B cell (primary cell): ENCODE measurements around the gene PDPR. TPM values are rescaled to one million over a fixed set of nuclear protein-coding genes. Genes with fewer than 3 reads are reported as not detected.
"Not testable (repeated sequence)": the region's sequence is repeated elsewhere in the genome, so short reads cannot be mapped to it uniquely, and the experiment has no call there.

ENCODE experiments used
- ATAC-seq: fragments of 200-7000 bp; cut with Tn5 transposase; one replicate; pipeline ENCODE4 v1.10.0; 2021; ENCODE audit warnings: low read depth, mild to moderate bottlenecking, moderate number of reproducible peaks, moderate library complexity
- CTCF ChIA-PET: fragments of 350-600 bp; sonication (Branson Sonifier 250); formaldehyde crosslinking; loops from one replicate; lab custom pipeline; 2021; ENCODE audit warnings: antibody characterized with exemption, inconsistent platforms; lab: Charles Lee
- POLR2A ChIA-PET: fragments of 350-600 bp; sonication (Branson Sonifier 250); formaldehyde crosslinking; loops from one replicate; lab custom pipeline; 2021; ENCODE audit warnings: antibody characterized with exemption; lab: Charles Lee
- DNase-seq: peaks from one replicate; pipeline ENCODE4 v3.0.0; 2013
- H2AFZ ChIP-seq: 2 replicates; pipeline ENCODE4 v1.6.1; 2012; ENCODE audit warnings: mild to moderate bottlenecking, low read depth, low read length; ENCODE audit not compliant: insufficient read depth, poor library complexity, severe bottlenecking
- H3K27ac ChIP-seq, 2 donors: 1 replicate in 1 of 2; 2 replicates in 1 of 2; pipeline ENCODE4 v1.5.1; 2012 to 2013; ENCODE audit warnings: low read length in 2 of 2, mild to moderate bottlenecking in 2 of 2, moderate library complexity in 1 of 2
- H3K27me3 ChIP-seq, 4 experiments: fragments of 200-600 bp in 1 of 4; sonication (generic) in 1 of 4; replicated peaks in 1 of 4; 1 replicate in 2 of 4; 2 replicates in 2 of 4; pipeline versions ENCODE4 v1.6.1 to v1.7.0; 2013 to 2016; ENCODE audit warnings: low read length in 3 of 4, mild to moderate bottlenecking in 2 of 4, mixed read lengths in 1 of 4, moderate library complexity in 1 of 4; ENCODE audit not compliant: insufficient read depth in 4 of 4, control insufficient read depth in 3 of 4; ENCODE audit errors: control extremely low read depth in 1 of 4
- H3K36me3 ChIP-seq, 2 experiments: replicated peaks in 1 of 2; 1 replicate in 1 of 2; 2 replicates in 1 of 2; pipeline versions ENCODE4 v1.6.1 to v1.7.1; 2013; ENCODE audit warnings: low read length in 1 of 2; ENCODE audit not compliant: insufficient read depth in 2 of 2, control insufficient read depth in 1 of 2; ENCODE audit errors: control extremely low read depth in 1 of 2, extremely low read depth in 1 of 2
- H3K4me1 ChIP-seq, 2 donors: fragments of 200-600 bp in 1 of 2; sonication (generic) in 1 of 2; 1 replicate in 1 of 2; 2 replicates in 1 of 2; pipeline versions ENCODE4 v1.5.1 to v1.6.1; 2013 to 2017; ENCODE audit warnings: low read length in 2 of 2; ENCODE audit not compliant: control insufficient read depth in 2 of 2, insufficient read depth in 2 of 2
- H3K4me2 ChIP-seq: replicated peaks from 2 replicates; pipeline ENCODE3; 2012; ENCODE audit warnings: mild to moderate bottlenecking, low read depth, low read length; ENCODE audit not compliant: poor library complexity, severe bottlenecking
- H3K4me3 ChIP-seq, 5 experiments: fragments of 200-600 bp in 1 of 5; sonication (generic) in 1 of 5; 1 replicate in 3 of 5; 2 replicates in 2 of 5; pipeline versions ENCODE4 v1.5.1 to v1.7.0; 2011 to 2016; ENCODE audit warnings: low read length in 4 of 5, mild to moderate bottlenecking in 4 of 5, low read depth in 2 of 5, control low read depth in 1 of 5, moderate library complexity in 1 of 5; ENCODE audit not compliant: insufficient read depth in 1 of 5; ENCODE audit errors: control extremely low read depth in 1 of 5, extremely low read depth in 1 of 5
- H3K79me2 ChIP-seq: fragments of 200-600 bp; sonication (generic); one replicate; pipeline ENCODE4 v1.6.0; 2016; ENCODE audit warnings: low read length; ENCODE audit not compliant: control insufficient read depth, insufficient read depth
- H3K9ac ChIP-seq: fragments of 200-600 bp; sonication (generic); 2 replicates; pipeline ENCODE4 v1.6.1; 2017; ENCODE audit warnings: mild to moderate bottlenecking, low read length, moderate library complexity
- H3K9me3 ChIP-seq, 3 donors: one replicate each; pipeline versions ENCODE4 v1.6.1 to v1.7.1; 2013; ENCODE audit warnings: low read length in 2 of 3; ENCODE audit not compliant: control insufficient read depth in 2 of 3, insufficient read depth in 1 of 3; ENCODE audit errors: control extremely low read depth in 1 of 3
- H4K20me1 ChIP-seq: 2 replicates; pipeline ENCODE4 v1.6.0; 2012; ENCODE audit warnings: mild to moderate bottlenecking, low read length; ENCODE audit not compliant: insufficient read depth, control insufficient read depth, poor library complexity, severe bottlenecking
- H3K27ac Mint-ChIP-seq: one replicate; pipeline ENCODE4 v1.8.0; 2021; ENCODE audit warnings: mixed read lengths
- H3K27me3 Mint-ChIP-seq: one replicate; pipeline ENCODE4 v1.8.0; 2021; ENCODE audit warnings: mixed read lengths
- H3K4me1 Mint-ChIP-seq: one replicate; pipeline ENCODE4 v1.8.0; 2021; ENCODE audit warnings: mixed read lengths
- H3K4me3 Mint-ChIP-seq: one replicate; pipeline ENCODE4 v1.8.0; 2021; ENCODE audit warnings: mixed read lengths
- H3K9me3 Mint-ChIP-seq: one replicate; pipeline ENCODE4 v1.8.0; 2022; ENCODE audit warnings: mixed read lengths; ENCODE audit not compliant: insufficient read depth
- EZH2 ChIP-seq: IDR thresholded peaks from 2 replicates; pipeline ENCODE4 v1.6.1; 2012; ENCODE audit warnings: borderline replicate concordance, low read depth, mild to moderate bottlenecking, moderate library complexity, low read length; ENCODE audit not compliant: insufficient read depth, poor library complexity, severe bottlenecking
- WGBS: methylation state at CpG from one replicate; pipeline ENCODE4 v1.1.5; 2013; ENCODE audit warnings: missing lambda C conversion rate; ENCODE audit not compliant: insufficient coverage; 5-methylcytosine and 5-hydroxymethylcytosine counted together
- intact Hi-C: fragments of 100-400 bp; cut with micrococcal nuclease; formaldehyde crosslinking; loops from one replicate; pipeline ENCODE4 v1.10.0; 2022
- polyA plus RNA-seq: library from polyadenylated mRNA; depleted of rRNA; stranded (reverse); fragments of >200 nt; gene quantifications from 2 replicates; pipeline ENCODE4 v1.2.3, GENCODE V29; 2012
- total RNA-seq, 2 donors: library from RNA; stranded (reverse); fragments of 120-200 nt in 1 of 2; gene quantifications; 1 replicate in 1 of 2; 2 replicates in 1 of 2; pipeline versions ENCODE4 v1.2.3 to v1.2.4, GENCODE V29; 2013 to 2022
- TF ChIP-seq, protein P1 (sequence below): fragments of 200-600 bp; IDR thresholded peaks from one replicate; pipeline ENCODE4 v1.8.0; 2022; ENCODE audit warnings: antibody characterized with exemption, mild to moderate bottlenecking

The PDPR gene
- total and polyA plus RNA-seq, 2 donors (not counting 1 experiment from before 2014, with no cell fraction given): 14.7 to 28.3 TPM

DNA sequence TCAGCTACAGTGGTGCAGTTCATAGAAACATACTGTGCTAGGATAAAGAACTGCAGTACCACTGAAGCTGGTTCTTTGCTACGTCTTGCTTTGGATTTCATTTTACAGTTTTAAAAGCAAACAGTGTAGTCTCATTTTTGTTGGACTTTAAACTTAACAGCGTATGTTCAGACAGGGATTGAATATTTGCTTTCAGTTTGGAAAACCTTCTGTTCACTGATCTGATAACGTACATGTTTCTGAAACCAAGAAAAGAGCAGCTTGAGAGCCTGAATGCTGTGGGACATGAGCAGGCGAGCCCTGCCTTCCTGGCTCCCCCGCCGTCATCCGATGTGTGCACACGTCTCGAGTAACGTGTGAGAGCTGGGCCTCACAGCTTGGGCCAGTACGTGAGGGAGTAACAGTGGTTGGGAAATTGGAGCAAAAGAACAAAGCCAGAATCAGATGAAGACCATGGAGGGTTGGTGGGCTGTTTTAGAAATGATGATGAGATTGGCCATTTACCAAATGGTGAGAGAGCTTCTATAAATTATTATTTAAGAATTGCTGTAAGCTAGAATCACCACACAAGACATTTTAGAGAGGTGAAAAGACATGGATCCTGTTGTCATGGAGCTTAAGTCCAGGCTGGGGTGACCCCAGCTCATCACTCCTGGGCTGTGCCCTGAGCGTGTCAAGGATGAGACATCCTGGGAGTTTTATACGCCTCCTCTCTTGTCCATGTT, 38.6 kb downstream of the PDPR start:
- no peak overlapping the region for H3K9ac ChIP-seq
- H3K4me2 ChIP-seq: no peak overlapping the region
- peaks cover 14 to 87% of the 10 kb centered on the region in 2 experiments for H3K36me3 ChIP-seq
- intact Hi-C loops: no loop called here
- Mint-ChIP-seq H3K27ac (no peak overlapping the region), H3K27me3 (no peaks in the 10 kb centered on the region), H3K9me3 (no peaks in the 10 kb centered on the region), H3K4me3 (no peak overlapping the region), H3K4me1 (no peaks in the 10 kb centered on the region)
- no peak for ATAC-seq
- 97% methylated on average over 13 of the region's 13 CpGs for WGBS
- H3K9me3 ChIP-seq: no peaks in the 10 kb centered on the region
- no peaks in the 10 kb centered on the region for H3K79me2 ChIP-seq
- no peak overlapping the region for H3K4me3 ChIP-seq
- no peak overlapping the region for H3K27ac ChIP-seq
- ChIA-PET POLR2A (no interaction called here), CTCF (interaction anchor here (0.6 to 1.1 kb wide), 2 partner anchors 10 to 330 kb away, joined by 3 read pairs; no protein-coding TSS in a partner anchor)
- no peak for TF ChIP-seq EZH2
- TF ChIP-seq, protein P1, sequence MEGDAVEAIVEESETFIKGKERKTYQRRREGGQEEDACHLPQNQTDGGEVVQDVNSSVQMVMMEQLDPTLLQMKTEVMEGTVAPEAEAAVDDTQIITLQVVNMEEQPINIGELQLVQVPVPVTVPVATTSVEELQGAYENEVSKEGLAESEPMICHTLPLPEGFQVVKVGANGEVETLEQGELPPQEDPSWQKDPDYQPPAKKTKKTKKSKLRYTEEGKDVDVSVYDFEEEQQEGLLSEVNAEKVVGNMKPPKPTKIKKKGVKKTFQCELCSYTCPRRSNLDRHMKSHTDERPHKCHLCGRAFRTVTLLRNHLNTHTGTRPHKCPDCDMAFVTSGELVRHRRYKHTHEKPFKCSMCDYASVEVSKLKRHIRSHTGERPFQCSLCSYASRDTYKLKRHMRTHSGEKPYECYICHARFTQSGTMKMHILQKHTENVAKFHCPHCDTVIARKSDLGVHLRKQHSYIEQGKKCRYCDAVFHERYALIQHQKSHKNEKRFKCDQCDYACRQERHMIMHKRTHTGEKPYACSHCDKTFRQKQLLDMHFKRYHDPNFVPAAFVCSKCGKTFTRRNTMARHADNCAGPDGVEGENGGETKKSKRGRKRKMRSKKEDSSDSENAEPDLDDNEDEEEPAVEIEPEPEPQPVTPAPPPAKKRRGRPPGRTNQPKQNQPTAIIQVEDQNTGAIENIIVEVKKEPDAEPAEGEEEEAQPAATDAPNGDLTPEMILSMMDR: no peak
- no peak for DNase-seq
- no peaks in the 10 kb centered on the region for H3K27me3 ChIP-seq
- H3K4me1 ChIP-seq: no peaks in the 10 kb centered on the region
- no peak overlapping the region for H2AFZ ChIP-seq
- no peaks in the 10 kb centered on the region for H4K20me1 ChIP-seq

DNA sequence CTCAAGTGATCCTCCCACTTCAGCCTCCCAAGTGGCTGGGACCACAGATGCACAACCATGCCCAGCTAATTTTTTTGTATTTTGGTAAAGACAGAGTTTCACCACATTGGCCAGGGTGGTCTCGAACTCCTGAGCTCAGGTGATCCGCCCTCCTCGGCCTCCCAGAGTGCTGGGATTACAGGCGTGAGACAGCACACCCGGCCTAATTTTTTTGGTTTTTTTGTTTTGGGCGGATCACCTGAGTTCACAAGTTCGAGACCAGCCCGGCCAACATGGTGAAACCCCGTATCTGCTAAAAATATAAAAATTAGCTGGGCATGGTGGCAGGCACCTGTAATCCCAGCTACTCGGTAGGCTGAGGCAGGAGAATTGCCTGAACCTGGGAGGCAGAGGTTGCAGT, 40.6 kb downstream of the PDPR start:
- H3K4me3 ChIP-seq, H2AFZ ChIP-seq, H3K79me2 ChIP-seq, H4K20me1 ChIP-seq, ATAC-seq, H3K4me3 Mint-ChIP-seq, H3K27me3 ChIP-seq, H3K4me1 ChIP-seq, H3K9me3 ChIP-seq, H3K4me2 ChIP-seq, H3K27me3 Mint-ChIP-seq, H3K27ac Mint-ChIP-seq, intact Hi-C loops, CTCF ChIA-PET, H3K4me1 Mint-ChIP-seq, H3K9me3 Mint-ChIP-seq, POLR2A ChIA-PET, H3K9ac ChIP-seq, DNase-seq, H3K27ac ChIP-seq: not testable (repeated sequence)
- over 99% methylated on average over 9 of the region's 10 CpGs for WGBS
- peaks cover 16 to 92% of the 10 kb centered on the region in 2 experiments for H3K36me3 ChIP-seq
